Naive B cell (primary cell): ENCODE measurements around the gene PGM2. TPM values are rescaled to one million over a fixed set of nuclear protein-coding genes. Genes with fewer than 3 reads are reported as not detected.

Experiments
- ATAC-seq, 2 donors: fragments of 150-1000 bp; cut with Tn5 transposase; 2 replicates each; pipeline ENCODE4 v1.10.0; 2021; ENCODE audit warnings: low read depth in 2 of 2, mild to moderate bottlenecking in 2 of 2, moderate library complexity in 2 of 2
- DNase-seq: peaks from one replicate; pipeline ENCODE4 v3.0.0; 2022
- H3K27ac Mint-ChIP-seq, 6 donors: one replicate each; pipeline ENCODE4 v1.8.0; 2020 to 2022; ENCODE audit warnings: mild to moderate bottlenecking in 6 of 6, mixed read lengths in 6 of 6, moderate library complexity in 5 of 6, inconsistent platforms in 2 of 6
- H3K27me3 Mint-ChIP-seq, 3 donors: one replicate each; pipeline ENCODE4 v1.8.0; 2021 to 2022; ENCODE audit warnings: mixed read lengths in 3 of 3, mild to moderate bottlenecking in 1 of 3
- H3K36me3 Mint-ChIP-seq, 2 donors: one replicate each; pipeline ENCODE4 v1.8.0; 2020 to 2022; ENCODE audit warnings: mixed read lengths in 2 of 2, inconsistent platforms in 1 of 2, mild to moderate bottlenecking in 1 of 2
- H3K4me1 Mint-ChIP-seq, 3 donors: one replicate each; pipeline ENCODE4 v1.8.0; 2020 to 2022; ENCODE audit warnings: mixed read lengths in 3 of 3, inconsistent platforms in 1 of 3, mild to moderate bottlenecking in 1 of 3, moderate library complexity in 1 of 3
- H3K4me3 Mint-ChIP-seq, 8 donors: one replicate each; pipeline ENCODE4 v1.8.0; 2020 to 2022; ENCODE audit warnings: mild to moderate bottlenecking in 8 of 8, mixed read lengths in 8 of 8, moderate library complexity in 8 of 8, inconsistent platforms in 2 of 8
- H3K9me3 Mint-ChIP-seq, 7 donors: one replicate each; pipeline ENCODE4 v1.8.0; 2020 to 2022; ENCODE audit warnings: mixed read lengths in 7 of 7, mild to moderate bottlenecking in 5 of 7, inconsistent platforms in 2 of 7, moderate library complexity in 1 of 7
- polyA plus RNA-seq, 6 donors: library from polyadenylated mRNA; unstranded; fragments of 300-500 nt; fragmentation: Illumina TruSeq; gene quantifications; one replicate each; pipeline ENCODE4 v1.2.3, GENCODE V29; 2021; ENCODE audit warnings: low read depth in 6 of 6

Gene PGM2
- polyA plus RNA-seq, 6 donors from 2014 or later = 10.5 to 19.8 (median 17.4) TPM

DNA sequence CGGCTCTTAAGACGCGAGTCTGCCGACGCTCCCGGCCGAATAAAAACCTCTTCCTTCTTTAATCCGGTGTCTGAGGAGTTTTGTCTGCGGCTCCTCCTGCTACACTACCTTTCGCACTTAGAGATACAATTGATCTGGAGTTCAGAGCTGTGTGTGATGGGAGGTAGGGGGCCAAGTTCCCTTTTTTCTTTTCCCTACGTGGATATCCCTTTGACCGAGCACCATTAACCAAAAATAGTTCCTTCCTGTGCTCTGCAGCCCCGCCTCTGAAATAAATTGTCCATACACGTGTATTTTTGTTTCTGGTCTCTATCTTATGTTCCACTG lies 555 bp upstream of the PGM2 start:
- H3K27me3 Mint-ChIP-seq = no peaks in the 10 kb centered on the region
- peak; percentile 37 to 45 for ATAC-seq
- peak overlapping the region; percentile 91 to 99 (median 96) for H3K27ac Mint-ChIP-seq
- peak overlapping the region; percentile 91 to 100 (median 98) for H3K4me3 Mint-ChIP-seq
- peaks cover 8 to 10% of the 10 kb centered on the region in 2 donors for H3K36me3 Mint-ChIP-seq
- H3K4me1 Mint-ChIP-seq = peaks cover 25 to 33% (median 29%) of the 10 kb centered on the region in 3 donors
- no peak for DNase-seq
- H3K9me3 Mint-ChIP-seq = no peaks in the 10 kb centered on the region

- DNase-seq (no peak), ATAC-seq (peak; percentile 3 to 7)
- Mint-ChIP-seq H3K27ac (peak overlapping the region in 5 of 6 donors; percentile 81 to 98 (median 91)), H3K4me3 (peak overlapping the region; percentile 91 to 100 (median 98)), H3K4me1 (peaks cover 29 to 41% (median 37%) of the 10 kb centered on the region in 3 donors), H3K36me3 (peaks cover 19 to 22% of the 10 kb centered on the region in 2 donors), H3K9me3 (no peaks in the 10 kb centered on the region), H3K27me3 (no peaks in the 10 kb centered on the region)
Measured at GRCh38 chr4:37827030-37827685, 672 bp downstream of the PGM2 start.

DNA sequence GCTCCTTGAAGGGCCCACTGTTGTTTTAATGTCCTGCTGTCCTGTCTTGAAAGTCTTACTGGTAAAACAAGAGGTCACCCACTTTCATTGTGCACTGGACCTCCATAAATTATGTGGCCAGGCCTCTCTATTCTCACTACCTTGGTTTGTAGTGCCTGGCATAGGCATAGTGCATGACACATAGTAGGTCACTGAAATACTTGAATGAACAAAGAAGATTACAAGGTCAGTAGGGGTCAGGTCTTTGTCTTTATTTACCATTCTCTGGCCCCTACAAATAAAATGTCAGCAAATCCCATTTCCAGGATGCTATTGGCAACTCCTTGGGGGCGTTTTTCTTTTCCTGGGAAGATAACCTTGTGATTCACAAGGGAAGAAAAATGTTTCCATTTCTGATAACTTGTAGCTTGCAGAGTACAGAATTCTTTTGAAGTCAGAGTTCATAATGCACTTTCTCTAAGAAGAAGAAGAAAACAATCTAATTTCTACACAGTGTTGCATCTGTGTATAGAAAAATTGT lies 1.4 kb downstream of the PGM2 start:
- ATAC-seq = no peak
- H3K27ac Mint-ChIP-seq = peak overlapping the region in 3 of 6 donors; percentile 84 to 98 (median 91)
- no peaks in the 10 kb centered on the region for H3K9me3 Mint-ChIP-seq
- peak overlapping the region; percentile 91 to 100 (median 98) for H3K4me3 Mint-ChIP-seq
- no peak for DNase-seq
- peaks cover 19 to 23% of the 10 kb centered on the region in 2 donors for H3K36me3 Mint-ChIP-seq
- H3K27me3 Mint-ChIP-seq = no peaks in the 10 kb centered on the region
- H3K4me1 Mint-ChIP-seq = peaks cover 30 to 47% (median 39%) of the 10 kb centered on the region in 3 donors

- H3K9me3 Mint-ChIP-seq = no peaks in the 10 kb centered on the region
- DNase-seq (no peak), ATAC-seq (no peak)
- H3K27me3 Mint-ChIP-seq = no peaks in the 10 kb centered on the region
- peak overlapping the region in 6 of 8 donors; percentile 8 to 100 (median 44) for H3K4me3 Mint-ChIP-seq
- H3K27ac Mint-ChIP-seq = no peak overlapping the region
- H3K4me1 Mint-ChIP-seq = peaks cover 30 to 47% (median 39%) of the 10 kb centered on the region in 3 donors
- H3K36me3 Mint-ChIP-seq = peaks cover 19 to 23% of the 10 kb centered on the region in 2 donors
Measured at GRCh38 chr4:37828843-37829242, 2.4 kb downstream of the PGM2 start.

DNA sequence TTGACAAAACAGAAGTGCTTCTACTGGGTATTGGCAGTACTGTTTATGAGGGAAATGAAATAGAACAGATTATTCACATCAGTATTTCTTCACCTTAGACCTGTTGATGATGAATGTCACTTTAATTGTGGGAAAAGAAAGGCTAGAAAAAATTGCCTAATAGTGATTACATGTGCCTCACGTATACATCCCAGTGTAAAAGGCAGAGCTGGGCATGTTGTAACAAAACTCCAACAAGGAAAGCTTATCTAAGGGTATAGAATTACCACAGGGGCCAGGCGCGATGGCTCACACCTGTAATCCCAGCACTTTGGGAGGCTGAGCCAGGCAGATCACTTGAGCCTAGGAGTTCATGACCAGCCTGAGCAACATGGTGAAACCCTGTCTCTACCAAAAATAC lies 4.2 kb downstream of the PGM2 start:
- Mint-ChIP-seq H3K9me3 (no peaks in the 10 kb centered on the region), H3K4me1 (peaks cover 27 to 39% (median 32%) of the 10 kb centered on the region in 3 donors), H3K27me3 (no peaks in the 10 kb centered on the region), H3K4me3 (peak overlapping the region in 1 of 8 donors; percentile 100), H3K27ac (no peak overlapping the region), H3K36me3 (peaks cover 19 to 30% of the 10 kb centered on the region in 2 donors)
- ATAC-seq (no peak), DNase-seq (no peak)

- H3K4me3 Mint-ChIP-seq = no peak overlapping the region
- ATAC-seq (no peak), DNase-seq (no peak)
- H3K27me3 Mint-ChIP-seq = no peaks in the 10 kb centered on the region
- no peaks in the 10 kb centered on the region for H3K9me3 Mint-ChIP-seq
- peaks cover 26 to 40% of the 10 kb centered on the region in 2 donors for H3K36me3 Mint-ChIP-seq
- H3K4me1 Mint-ChIP-seq = peaks cover 22 to 32% (median 31%) of the 10 kb centered on the region in 3 donors
- peak overlapping the region in 1 of 6 donors; percentile 81 for H3K27ac Mint-ChIP-seq
Measured at GRCh38 chr4:37835031-37835430, 8.5 kb downstream of the PGM2 start.

DNA sequence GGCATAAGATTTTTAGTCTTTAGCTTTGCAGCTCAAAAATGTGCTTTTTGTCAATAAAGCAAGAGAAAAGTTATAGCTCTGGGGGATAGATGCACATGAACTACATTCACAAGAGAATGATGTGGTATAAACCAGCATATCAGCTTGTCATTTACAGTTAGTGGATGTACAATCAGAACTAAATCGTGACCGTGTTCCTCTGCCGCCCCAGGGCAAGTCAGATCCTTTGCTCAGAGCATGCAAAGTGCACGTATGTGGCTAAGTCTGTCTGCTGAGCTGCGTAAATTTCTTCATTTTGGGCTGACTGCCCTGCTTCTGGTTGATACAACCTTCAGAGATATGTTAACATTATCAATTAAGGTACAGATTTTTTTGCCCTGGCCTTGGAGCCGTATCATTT lies 9.3 kb downstream of the PGM2 start:
- Mint-ChIP-seq H3K4me1 (peaks cover 22 to 32% (median 31%) of the 10 kb centered on the region in 3 donors), H3K4me3 (no peak overlapping the region), H3K9me3 (no peaks in the 10 kb centered on the region), H3K27me3 (no peaks in the 10 kb centered on the region), H3K27ac (no peak overlapping the region), H3K36me3 (peaks cover 18 to 32% of the 10 kb centered on the region in 2 donors)
- DNase-seq = no peak
- ATAC-seq = no peak

DNA sequence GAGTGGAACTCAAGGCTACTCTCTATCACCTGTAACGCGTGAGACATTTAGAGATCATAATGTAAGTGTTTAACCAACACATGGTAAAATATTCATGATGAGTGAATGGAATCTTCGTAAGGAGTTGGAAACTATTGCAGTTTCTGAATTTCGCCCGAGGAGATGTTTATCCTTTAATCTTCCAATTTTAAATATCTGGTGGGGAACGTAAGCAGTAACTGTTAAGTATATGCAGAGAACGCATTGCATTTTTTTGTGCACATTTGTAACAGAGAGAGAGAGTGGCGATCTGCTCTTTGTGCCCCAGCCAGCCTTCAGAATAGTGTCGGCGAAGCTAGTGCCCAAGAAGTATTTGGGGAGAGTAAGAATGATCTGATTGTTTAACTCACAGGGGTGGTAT lies 9.8 kb downstream of the PGM2 start:
- H3K4me1 Mint-ChIP-seq = peaks cover 22 to 32% (median 31%) of the 10 kb centered on the region in 3 donors
- ATAC-seq (no peak), DNase-seq (no peak)
- no peaks in the 10 kb centered on the region for H3K27me3 Mint-ChIP-seq
- H3K36me3 Mint-ChIP-seq = peaks cover 18 to 28% of the 10 kb centered on the region in 2 donors
- no peak overlapping the region for H3K4me3 Mint-ChIP-seq
- H3K27ac Mint-ChIP-seq = no peak overlapping the region
- no peaks in the 10 kb centered on the region for H3K9me3 Mint-ChIP-seq

DNA sequence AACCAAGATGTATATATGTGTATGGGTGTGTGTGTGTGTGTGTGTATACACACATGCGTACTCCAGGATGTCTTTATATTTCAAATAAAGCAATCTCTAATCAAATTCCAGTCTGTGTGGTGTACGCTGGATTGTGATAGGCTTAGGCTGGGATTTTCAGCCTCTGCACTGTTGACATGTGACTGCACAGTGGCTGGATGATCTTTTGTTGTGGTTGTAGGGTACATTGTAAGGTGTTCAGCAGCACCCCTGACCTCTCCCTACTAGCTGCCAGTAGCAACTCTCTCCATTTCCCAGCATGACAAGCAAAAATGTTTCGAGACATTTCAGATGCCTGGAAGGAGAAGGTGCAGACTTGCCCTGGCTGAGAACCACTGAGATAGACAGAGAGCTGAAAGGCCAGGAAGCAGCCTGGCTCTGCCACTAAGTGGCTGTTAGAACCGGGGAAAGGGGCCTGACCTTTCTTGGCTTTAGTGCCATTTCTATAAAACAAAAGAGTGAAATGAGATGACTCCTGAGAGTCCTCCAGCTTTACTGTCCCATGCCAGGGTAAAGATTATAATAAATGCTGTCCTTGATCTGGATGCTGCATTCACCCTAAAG lies 10.5 kb downstream of the PGM2 start:
- Mint-ChIP-seq H3K27me3 (no peaks in the 10 kb centered on the region), H3K27ac (peak overlapping the region in 1 of 6 donors; percentile 23), H3K9me3 (no peaks in the 10 kb centered on the region), H3K36me3 (peaks cover 17 to 27% of the 10 kb centered on the region in 2 donors), H3K4me1 (peaks cover 20 to 26% (median 25%) of the 10 kb centered on the region in 3 donors), H3K4me3 (peak overlapping the region in 1 of 8 donors; percentile 15)
- no peak for ATAC-seq
- DNase-seq = no peak

DNA sequence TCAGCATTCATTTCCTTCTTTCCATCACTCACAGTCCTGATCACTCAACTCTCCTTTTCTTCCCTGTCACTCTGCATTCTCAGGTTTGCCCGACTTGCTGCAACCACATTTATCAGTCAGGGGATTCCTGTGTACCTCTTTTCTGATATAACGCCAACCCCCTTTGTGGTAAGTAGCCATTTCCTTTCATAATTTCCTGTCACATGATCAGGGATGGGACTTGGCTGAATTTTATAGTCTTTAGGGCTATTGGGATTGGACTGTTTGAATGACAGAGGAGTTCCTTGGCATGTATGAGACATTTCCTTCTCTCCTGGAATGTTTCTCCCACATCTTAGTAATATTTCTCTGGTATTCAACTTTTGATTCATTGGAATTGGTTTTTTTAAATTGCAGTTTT lies 11.0 kb downstream of the PGM2 start:
- Mint-ChIP-seq H3K4me1 (peaks cover 17 to 22% (median 20%) of the 10 kb centered on the region in 3 donors), H3K27ac (peak overlapping the region in 2 of 6 donors; percentile 7 to 89), H3K9me3 (no peaks in the 10 kb centered on the region), H3K36me3 (peaks cover 16 to 23% of the 10 kb centered on the region in 2 donors), H3K4me3 (no peak overlapping the region), H3K27me3 (no peaks in the 10 kb centered on the region)
- DNase-seq (no peak), ATAC-seq (peak in 1 of 2 donors; percentile 33)

DNA sequence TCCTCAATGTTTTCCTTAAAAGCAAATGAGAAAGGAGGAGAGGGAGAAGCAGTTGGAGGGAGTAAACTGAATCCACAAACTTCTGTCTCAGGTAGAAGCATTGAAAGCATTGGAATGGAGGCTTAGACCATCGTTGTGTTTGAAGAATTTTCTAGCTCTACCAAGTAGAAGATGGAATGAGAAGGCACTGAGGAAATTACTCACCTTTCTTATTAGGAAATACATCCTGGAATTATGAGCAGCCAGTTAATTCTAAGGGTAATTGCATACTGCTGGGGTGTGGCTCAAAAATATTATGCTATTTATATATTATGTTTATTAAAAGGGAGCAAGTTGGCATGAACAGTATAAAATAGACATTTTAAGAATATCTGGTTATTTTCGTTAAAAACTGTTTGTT lies 12.9 kb downstream of the PGM2 start:
- Mint-ChIP-seq H3K4me1 (peaks cover 17 to 22% (median 17%) of the 10 kb centered on the region in 3 donors), H3K36me3 (peaks cover 16 to 28% of the 10 kb centered on the region in 2 donors), H3K27ac (no peak overlapping the region), H3K4me3 (no peak overlapping the region), H3K27me3 (no peaks in the 10 kb centered on the region), H3K9me3 (no peaks in the 10 kb centered on the region)
- DNase-seq (no peak), ATAC-seq (no peak)

DNA sequence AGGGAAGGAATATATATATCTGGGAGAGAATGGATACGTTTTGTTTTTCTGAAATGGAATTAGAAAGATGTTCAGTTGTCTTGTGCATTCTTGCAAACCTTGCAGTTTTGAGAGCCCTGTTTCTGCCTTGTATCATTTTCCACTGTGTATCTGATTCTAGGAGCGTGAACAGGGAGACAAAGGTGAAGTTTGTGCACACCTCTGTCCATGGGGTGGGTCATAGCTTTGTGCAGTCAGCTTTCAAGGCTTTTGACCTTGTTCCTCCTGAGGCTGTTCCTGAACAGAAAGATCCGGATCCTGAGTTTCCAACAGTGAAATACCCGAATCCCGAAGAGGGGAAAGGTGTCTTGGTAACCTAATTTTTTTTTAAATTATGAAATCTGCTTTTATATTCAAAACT lies 17.7 kb downstream of the PGM2 start:
- H3K27ac Mint-ChIP-seq = no peak overlapping the region
- H3K27me3 Mint-ChIP-seq = no peaks in the 10 kb centered on the region
- no peaks in the 10 kb centered on the region for H3K9me3 Mint-ChIP-seq
- ATAC-seq = no peak
- peaks cover 30 to 34% of the 10 kb centered on the region in 2 donors for H3K36me3 Mint-ChIP-seq
- H3K4me3 Mint-ChIP-seq = no peak overlapping the region
- no peaks in the 10 kb centered on the region for H3K4me1 Mint-ChIP-seq
- DNase-seq = no peak

GRCh38 chr4:37845201-37845600 lies 18.7 kb downstream of the PGM2 start:
- H3K36me3 Mint-ChIP-seq = peaks cover 30 to 34% of the 10 kb centered on the region in 2 donors
- no peaks in the 10 kb centered on the region for H3K27me3 Mint-ChIP-seq
- DNase-seq (no peak), ATAC-seq (no peak)
- H3K27ac Mint-ChIP-seq = no peak overlapping the region
- H3K4me3 Mint-ChIP-seq = no peak overlapping the region
- no peaks in the 10 kb centered on the region for H3K9me3 Mint-ChIP-seq
- no peaks in the 10 kb centered on the region for H3K4me1 Mint-ChIP-seq
